Panc1 (cell line): ENCODE results near the gene ZKSCAN5. TPM values are rescaled to one million over a fixed set of nuclear protein-coding genes. Genes with fewer than 3 reads are reported as not detected.

Experiments used
- ATAC-seq: fragments of 200-7000 bp; cut with Tn5 transposase; 2 replicates; pipeline ENCODE4 v1.9.1; 2020; ENCODE audit warnings: mild to moderate bottlenecking, moderate library complexity
- BruUV-seq: library from RNA; stranded (reverse); fragments of 400-500 nt; replicated peaks from 2 replicates; lab custom pipeline; 2021; lab: Mats Ljungman, UMichigan
- CTCF ChIA-PET: fragments of 300-600 bp; sonication (Branson Sonifier 250); formaldehyde crosslinking; loops from one replicate; lab custom pipeline; 2022; ENCODE audit warnings: antibody characterized with exemption; lab: Charles Lee
- POLR2A ChIA-PET: fragments of 300-600 bp; sonication (Branson Sonifier 250); formaldehyde crosslinking; loops from one replicate; lab custom pipeline; 2022; ENCODE audit warnings: antibody characterized with exemption; lab: Charles Lee
- DNase-seq: peaks from one replicate; pipeline ENCODE4 v3.0.0-alpha.2; 2010; ENCODE audit warnings: low read depth, low spot score
- H3K27ac ChIP-seq: 2 replicates; pipeline ENCODE4 v1.5.1; 2011; ENCODE audit warnings: mild to moderate bottlenecking, low read length, inconsistent platforms
- H3K27me3 ChIP-seq: fragments of 200-500 bp; sonication (Bioruptor generic); 2 replicates; pipeline ENCODE4 v1.6.0; 2014; ENCODE audit warnings: low read length, inconsistent platforms; ENCODE audit not compliant: control insufficient read depth, insufficient read depth
- H3K36me3 ChIP-seq: fragments of 200-500 bp; sonication (Bioruptor generic); 2 replicates; pipeline ENCODE4 v1.5.1; 2014; ENCODE audit warnings: inconsistent platforms, mild to moderate bottlenecking, low read length, moderate library complexity; ENCODE audit not compliant: control insufficient read depth, insufficient read depth
- H3K4me1 ChIP-seq: 2 replicates; pipeline ENCODE4 v1.5.1; 2011; ENCODE audit warnings: inconsistent platforms, mild to moderate bottlenecking, low read length, moderate library complexity; ENCODE audit not compliant: control insufficient read depth, insufficient read depth
- H3K4me3 ChIP-seq, 2 experiments: 2 replicates each; pipeline ENCODE4 v1.5.1; 2011 to 2012; ENCODE audit warnings: low read depth in 2 of 2, low read length in 2 of 2, mild to moderate bottlenecking in 2 of 2, inconsistent platforms in 1 of 2, moderate library complexity in 1 of 2
- H3K9me3 ChIP-seq: fragments of 200-500 bp; sonication (Bioruptor generic); 2 replicates; pipeline ENCODE4 v1.5.1; 2014; ENCODE audit warnings: low read depth, mild to moderate bottlenecking, inconsistent platforms, low read length, moderate library complexity; ENCODE audit not compliant: control insufficient read depth, insufficient read depth
- CTCF ChIP-seq: fragments of 450-650 bp; IDR thresholded peaks from 2 replicates; pipeline ENCODE4 v1.5.1; 2017; ENCODE audit warnings: mild to moderate bottlenecking
- POLR2AphosphoS5 ChIP-seq: IDR thresholded peaks from 2 replicates; pipeline ENCODE4 v1.6.1; 2012; ENCODE audit warnings: mild to moderate bottlenecking, low read depth, low read length, moderate library complexity
- REST ChIP-seq, 2 experiments: IDR thresholded peaks; 2 replicates each; pipeline ENCODE4 v1.6.1; 2011 to 2012; ENCODE audit warnings: low read depth in 2 of 2, control low read depth in 1 of 2, low read length in 1 of 2, mild to moderate bottlenecking in 1 of 2, moderate library complexity in 1 of 2; ENCODE audit not compliant: insufficient read depth in 1 of 2
- SIN3A ChIP-seq: IDR thresholded peaks from 2 replicates; pipeline ENCODE4 v1.6.1; 2012; ENCODE audit warnings: low read depth, mild to moderate bottlenecking, low read length, moderate library complexity, borderline replicate concordance; ENCODE audit not compliant: insufficient read depth
- TCF7L2 ChIP-seq: IDR thresholded peaks from 2 replicates; pipeline ENCODE4 v1.6.1; 2011; ENCODE audit warnings: mild to moderate bottlenecking, low read depth, low read length, inconsistent platforms
- in situ Hi-C: cut with HindIII; loops from 2 replicates; pipeline ENCODE4 v1.10.0; 2016; ENCODE audit warnings: low sequenced_read_pairs, low pct_unique_long_range_greater_than_20kb
- intact Hi-C: fragments of 100-400 bp; cut with micrococcal nuclease; formaldehyde crosslinking; loops from one replicate; pipeline ENCODE4 v1.10.0; 2022; ENCODE audit not compliant: unreplicated experiment
- total RNA-seq: library from RNA; stranded (reverse); gene quantifications from one replicate; pipeline ENCODE4 v1.2.1, GENCODE V29; 2021; ENCODE audit not compliant: unreplicated experiment

The ZKSCAN5 gene
- total RNA-seq, 1 experiment from 2014 or later = 17.5 TPM

GRCh38 chr7:99558306-99559174 is 54.1 kb downstream of the ZKSCAN5 start, which contains the start of gene ZNF655:
Gene ZNF655, plus strand, starts transcription at chr7:99558642. Its CDS starts 1,918 bp downstream, at chr7:99560560.
- POLR2A ChIA-PET = interaction anchor here (1.8 kb wide), 1 partner anchor 54 kb away, joined by 8 read pairs; the partner anchor contains the start of gene ZKSCAN5
- H3K27ac ChIP-seq = peak within 1 kb of the TSS; percentile 93
- CTCF ChIA-PET = interaction anchor here (0.5 to 1.0 kb wide), 2 partner anchors 54 to 312 kb away, joined by 3 read pairs; partner anchors contain the start of gene ZKSCAN5
- H3K9me3 ChIP-seq = no peaks in the 10 kb centered on the region
- H3K4me1 ChIP-seq = peaks cover 27% of the 10 kb centered on the region
- H3K4me3 ChIP-seq = peak within 1 kb of the TSS; percentile 68 to 89
- DNase-seq = no peak
- no TSS peak for BruUV-seq
- TF ChIP-seq POLR2AphosphoS5 = peak; percentile 82
- TF ChIP-seq REST (IDR thresholded peaks at IDR 0.05; ENCODE audit: insufficient read depth in 1 of 2, low read depth in 2 of 2, low read length in 1 of 2) = no peak; a peak in 1 of 4 replicates
- TF ChIP-seq TCF7L2 = no peak
- peak; percentile 85; the same call in 1 of the 2 replicates for TF ChIP-seq SIN3A
- TF ChIP-seq CTCF = no peak
- intact Hi-C loops = loop anchor here (10.0 kb wide), 1 partner anchor 54 kb away; the partner anchor contains the start of genes ZKSCAN5 and ZNF394
- in situ Hi-C loops = no loop called here
- peak; percentile 90 for ATAC-seq
- H3K27me3 ChIP-seq = no peaks in the 10 kb centered on the region
- peaks cover 21% of the 10 kb centered on the region for H3K36me3 ChIP-seq

DNA sequence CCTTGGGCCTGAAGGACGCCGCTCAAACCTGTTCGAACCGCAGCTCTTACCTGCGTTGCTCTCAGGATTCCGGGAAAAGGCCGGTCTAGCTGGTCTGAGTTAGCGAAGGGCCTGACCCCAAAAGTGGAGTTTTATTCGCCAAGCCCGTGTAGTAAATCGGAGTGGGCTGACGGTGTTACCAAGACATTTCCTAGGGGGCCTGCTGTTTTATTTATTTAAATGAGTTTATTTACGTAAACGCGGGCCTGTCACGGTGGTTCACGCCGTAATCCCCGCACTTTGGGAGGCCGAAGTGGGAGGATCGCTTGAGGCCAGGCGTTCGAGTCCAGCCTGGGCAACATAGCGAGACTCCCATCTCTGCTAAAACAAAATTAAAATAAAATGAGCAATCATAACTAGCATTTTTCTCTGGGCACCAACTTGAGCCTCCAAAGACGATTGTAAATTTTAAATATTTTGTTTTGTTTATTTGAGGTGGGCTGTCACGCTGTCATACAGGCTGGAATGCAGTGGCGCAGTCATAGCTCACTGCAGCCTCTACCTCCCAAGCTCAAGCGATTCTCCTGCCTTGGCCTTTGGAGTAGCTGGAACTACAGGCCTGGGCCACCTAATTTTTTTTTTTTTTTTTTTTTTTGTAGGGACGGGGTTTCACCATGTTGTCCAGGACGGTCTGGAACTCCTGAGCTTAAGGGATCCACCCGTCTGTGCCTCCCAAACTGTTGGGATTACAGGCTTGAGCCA is 54.9 kb downstream of the ZKSCAN5 start:
- no peak for DNase-seq
- H3K4me3 ChIP-seq = peak overlapping the region; percentile 68 to 89
- no peaks in the 10 kb centered on the region for H3K9me3 ChIP-seq
- H3K36me3 ChIP-seq = peaks cover 28% of the 10 kb centered on the region
- no peak for ATAC-seq
- intact Hi-C loops = loop anchor here (10.0 kb wide), 1 partner anchor 55 kb away; the partner anchor contains the start of genes ZKSCAN5 and ZNF394
- peaks cover 30% of the 10 kb centered on the region for H3K4me1 ChIP-seq
- no peaks in the 10 kb centered on the region for H3K27me3 ChIP-seq
- TF ChIP-seq SIN3A = no peak
- no peak for TF ChIP-seq TCF7L2
- no peak for TF ChIP-seq POLR2AphosphoS5
- no peak for TF ChIP-seq CTCF
- no peak for TF ChIP-seq REST (IDR thresholded peaks at IDR 0.05; ENCODE audit: insufficient read depth in 1 of 2, low read depth in 2 of 2, low read length in 1 of 2)
- in situ Hi-C loops = no loop called here
- CTCF ChIA-PET = no interaction called here
- peak overlapping the region; percentile 93 for H3K27ac ChIP-seq
- no TSS peak for BruUV-seq
- POLR2A ChIA-PET = interaction anchor here (0.5 to 0.6 kb wide), 2 partner anchors 40 to 184 kb away, joined by 7 to 8 read pairs; no protein-coding TSS in a partner anchor
